Brain microvascular endothelial cell (primary cell): ENCODE measurements around the gene KCTD13.

Source experiments
- DNase-seq: peaks from one replicate; pipeline ENCODE4 v3.0.0-alpha.2; 2020
- H3K27ac ChIP-seq: fragments of 250-450 bp; sonication (Bioruptor Pico); 2 replicates; pipeline ENCODE4 v1.5.1; 2020; ENCODE audit warnings: mild to moderate bottlenecking, moderate library complexity
- H3K27me3 ChIP-seq: fragments of 250-450 bp; sonication (Bioruptor Pico); replicated peaks from 2 replicates; pipeline ENCODE4 v1.5.1; 2020; ENCODE audit warnings: mild to moderate bottlenecking
- H3K36me3 ChIP-seq: fragments of 250-450 bp; sonication (Bioruptor Pico); replicated peaks from 2 replicates; pipeline ENCODE4 v1.5.1; 2020; ENCODE audit warnings: mild to moderate bottlenecking
- H3K4me3 ChIP-seq: 2 replicates; pipeline ENCODE4 v1.5.1; 2011; ENCODE audit warnings: low read depth, mild to moderate bottlenecking, control low read depth, low read length, moderate library complexity
- CTCF ChIP-seq: IDR thresholded peaks from 2 replicates; pipeline ENCODE4 v1.5.1; 2011; ENCODE audit warnings: low read depth, mild to moderate bottlenecking, moderate library complexity, low read length, control low read depth, inconsistent platforms; ENCODE audit errors: missing control alignments
- in situ Hi-C: cut with HindIII; loops from 2 replicates; pipeline ENCODE4 v1.10.0; 2017; ENCODE audit warnings: low sequenced_read_pairs, low pct_ligation_motif_present

Gene KCTD13

GRCh38 chr16:29906520-29907244, 19.3 kb downstream of the KCTD13 start:
- H3K27me3 ChIP-seq = no peaks in the 10 kb centered on the region
- H3K27ac ChIP-seq = no peak overlapping the region
- in situ Hi-C loops = no loop called here
- TF ChIP-seq CTCF = no peak
- DNase-seq = no peak
- no peaks in the 10 kb centered on the region for H3K36me3 ChIP-seq
- H3K4me3 ChIP-seq = no peak overlapping the region

- in situ Hi-C loops = no loop called here
- Histone ChIP-seq H3K36me3 (no peaks in the 10 kb centered on the region), H3K27me3 (no peaks in the 10 kb centered on the region), H3K4me3 (no peak overlapping the region), H3K27ac (no peak overlapping the region)
- DNase-seq = no peak
- TF ChIP-seq CTCF = no peak
Measured at GRCh38 chr16:29905668-29906067, 20.4 kb downstream of the KCTD13 start.

- no peak for DNase-seq
- Histone ChIP-seq H3K4me3 (no peak overlapping the region), H3K36me3 (no peaks in the 10 kb centered on the region), H3K27ac (no peak overlapping the region), H3K27me3 (no peaks in the 10 kb centered on the region)
- in situ Hi-C loops = no loop called here
- no peak for TF ChIP-seq CTCF
Measured at GRCh38 chr16:29904947-29905346, 21.1 kb downstream of the KCTD13 start.

- no peak for DNase-seq
- H3K27ac ChIP-seq = no peak overlapping the region
- H3K4me3 ChIP-seq = no peak overlapping the region
- H3K27me3 ChIP-seq = no peaks in the 10 kb centered on the region
- no peaks in the 10 kb centered on the region for H3K36me3 ChIP-seq
- TF ChIP-seq CTCF = no peak
- in situ Hi-C loops = no loop called here
Measured at GRCh38 chr16:29903590-29903989, 22.4 kb downstream of the KCTD13 start.

GRCh38 chr16:29901607-29901945, 24.4 kb downstream of the KCTD13 start:
- no peak overlapping the region for H3K4me3 ChIP-seq
- in situ Hi-C loops = no loop called here
- TF ChIP-seq CTCF = no peak

More at GRCh38 chr16:29901607-29901945, 24.4 kb downstream of the KCTD13 start:
- peaks cover 3% of the 10 kb centered on the region for H3K27me3 ChIP-seq
- no peak overlapping the region for H3K27ac ChIP-seq
- no peaks in the 10 kb centered on the region for H3K36me3 ChIP-seq
- DNase-seq = no peak
